OCI-M2 (cell line): ENCODE results near the gene LRRC32.
"Not testable (repeated sequence)": the region's sequence is repeated elsewhere in the genome, so short reads cannot be mapped to it uniquely, and the experiment has no call there.

Source experiments
- DNase-seq: peaks from one replicate; lab custom pipeline; 2025; ENCODE audit not compliant: unreplicated experiment; lab: John Stamatoyannopoulos, UW

The LRRC32 gene

GRCh38 chr11:76653012-76653673 lies 17.4 kb downstream of the LRRC32 start:
- DNase-seq = no peak

DNA sequence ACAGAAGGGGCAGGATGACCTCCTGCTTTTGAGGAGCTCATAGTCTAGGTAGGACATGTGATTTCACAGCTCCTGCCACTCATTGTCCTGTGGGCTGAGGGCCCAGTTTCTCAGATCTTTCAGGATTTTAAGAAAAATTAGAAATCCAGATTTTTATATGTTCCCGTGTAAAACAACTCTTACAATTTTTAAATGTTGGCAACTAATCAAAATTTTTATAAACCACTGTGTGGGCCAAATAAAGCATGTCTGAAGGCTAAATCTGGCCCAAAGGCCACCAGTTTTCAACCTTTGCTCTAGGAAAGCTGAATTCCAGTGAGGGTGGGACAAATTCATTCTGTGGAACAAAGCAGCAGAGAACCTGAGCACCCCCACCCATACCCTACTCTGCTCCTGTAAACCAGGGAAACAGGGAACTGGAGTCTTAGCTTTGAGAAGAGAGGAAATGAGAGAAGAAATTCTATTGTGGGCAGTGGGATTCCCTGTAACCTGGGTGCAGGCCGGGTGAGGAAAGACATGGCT lies 20.6 kb downstream of the LRRC32 start:
- DNase-seq = no peak

GRCh38 chr11:76649011-76649410 lies 21.5 kb downstream of the LRRC32 start:
- no peak for DNase-seq

GRCh38 chr11:76648061-76648460 lies 22.5 kb downstream of the LRRC32 start:
- no peak for DNase-seq

DNA sequence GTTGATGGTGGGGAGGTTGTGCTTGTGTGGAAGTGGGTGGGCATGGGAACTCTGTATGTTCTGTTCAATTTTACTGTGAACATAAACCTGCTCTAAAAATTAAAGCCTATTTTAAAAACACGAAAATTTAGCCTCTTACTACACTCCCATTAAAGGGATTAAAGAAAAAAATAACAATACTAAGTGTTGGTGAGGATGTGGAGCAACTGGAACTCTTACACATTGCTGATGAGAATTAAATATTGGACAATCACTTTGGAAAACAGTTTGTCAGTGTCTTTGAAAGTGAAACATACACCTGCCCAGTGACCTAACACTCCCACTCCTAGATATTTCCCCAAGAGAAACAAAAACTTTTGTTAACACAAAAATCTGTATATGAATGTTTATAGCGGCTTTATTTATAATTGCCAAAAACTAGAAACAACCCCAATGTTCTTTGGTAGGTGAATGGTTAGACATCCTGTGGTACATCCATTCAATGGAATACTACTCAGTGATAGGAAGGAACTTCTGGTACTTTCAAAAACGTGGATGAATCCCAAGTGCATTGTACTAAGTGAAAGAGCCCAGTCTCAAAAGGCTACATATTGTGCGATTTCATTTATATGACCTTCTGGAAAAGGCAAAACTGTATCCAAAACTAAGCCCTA lies 23.5 kb downstream of the LRRC32 start:
- DNase-seq = no peak

DNA sequence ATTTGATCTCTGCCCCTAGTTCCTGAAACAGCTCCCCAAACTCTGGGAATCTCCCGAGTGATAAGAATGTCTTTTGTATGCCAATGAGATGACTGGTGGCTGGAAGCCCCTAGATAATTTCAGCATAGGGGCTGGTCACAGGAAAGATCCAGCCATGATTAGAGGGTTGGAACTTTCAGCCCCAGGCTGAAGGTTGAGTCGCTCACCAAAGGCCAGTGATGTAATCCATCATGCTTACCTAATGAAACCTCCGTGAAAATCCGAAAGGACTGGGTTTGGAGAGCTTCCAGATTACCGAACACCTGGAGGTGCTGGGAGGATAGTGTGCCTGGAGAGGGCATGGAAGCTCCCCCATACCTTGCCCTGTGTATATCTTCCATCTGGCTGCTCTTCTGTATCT lies 26.0 kb downstream of the LRRC32 start:
- no peak for DNase-seq

DNA sequence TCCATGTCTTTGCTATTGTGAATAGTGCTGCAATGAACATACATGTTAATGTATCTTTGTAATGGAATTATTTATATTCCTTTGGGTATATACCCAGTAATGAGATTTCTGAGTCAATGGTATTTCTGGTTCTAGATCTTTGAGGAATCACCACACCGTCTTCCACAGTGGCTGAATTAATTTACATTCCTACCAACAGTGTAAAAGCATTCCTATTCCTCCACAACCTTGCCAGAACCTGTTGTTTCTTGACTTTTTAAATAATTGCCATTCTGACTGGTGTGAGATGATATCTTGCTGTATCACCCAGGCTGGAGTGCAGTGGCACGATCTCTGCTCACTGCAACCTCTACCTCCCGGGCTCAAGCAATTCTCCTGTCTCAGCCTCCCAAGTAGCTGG lies 26.8 kb downstream of the LRRC32 start:
- DNase-seq = not testable (repeated sequence)

- DNase-seq = no peak
These were observed 28.2 kb downstream of the LRRC32 start for GRCh38 chr11:76642341-76642740.

GRCh38 chr11:76641905-76642304 lies 28.6 kb downstream of the LRRC32 start:
- DNase-seq = no peak

DNA sequence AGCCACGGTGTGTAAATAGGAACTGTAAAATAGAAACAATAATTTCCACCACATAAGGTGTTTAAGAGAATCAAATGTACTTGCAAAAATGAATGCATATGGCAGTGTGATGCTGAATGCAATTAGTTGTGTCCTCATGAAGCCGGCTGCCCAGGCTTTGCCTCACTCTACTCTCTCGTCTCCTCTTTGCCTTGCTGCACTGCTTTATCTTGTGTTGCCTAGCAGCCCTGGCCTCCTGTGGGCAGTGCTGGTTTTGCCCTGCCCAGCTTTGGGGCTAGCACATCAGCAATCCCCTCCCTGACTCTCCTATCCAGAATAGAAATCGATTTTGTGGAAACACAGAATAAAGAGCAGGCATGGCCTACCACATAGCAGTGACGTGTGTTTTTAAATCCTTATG lies 30.0 kb downstream of the LRRC32 start:
- no peak for DNase-seq

DNA sequence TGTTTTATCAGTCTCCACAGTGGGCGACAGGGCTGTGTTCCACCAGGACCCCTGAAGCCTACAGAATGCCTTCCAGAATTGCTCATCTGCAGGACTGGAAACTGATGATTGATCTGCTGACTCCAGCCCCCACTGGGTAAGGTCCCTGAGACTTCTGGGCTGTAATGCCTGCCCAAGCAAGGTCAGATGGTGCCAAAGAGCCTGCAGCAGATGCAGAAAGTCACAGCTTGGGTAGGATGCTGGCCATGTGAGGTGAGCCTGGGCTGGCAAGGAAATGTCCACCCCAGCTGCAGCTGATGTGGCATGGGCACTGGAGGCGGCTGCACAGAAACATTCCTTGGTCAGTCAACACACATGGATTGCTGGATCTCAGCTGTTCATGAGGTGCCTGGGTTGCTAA lies 30.9 kb downstream of the LRRC32 start:
- no peak for DNase-seq

DNA sequence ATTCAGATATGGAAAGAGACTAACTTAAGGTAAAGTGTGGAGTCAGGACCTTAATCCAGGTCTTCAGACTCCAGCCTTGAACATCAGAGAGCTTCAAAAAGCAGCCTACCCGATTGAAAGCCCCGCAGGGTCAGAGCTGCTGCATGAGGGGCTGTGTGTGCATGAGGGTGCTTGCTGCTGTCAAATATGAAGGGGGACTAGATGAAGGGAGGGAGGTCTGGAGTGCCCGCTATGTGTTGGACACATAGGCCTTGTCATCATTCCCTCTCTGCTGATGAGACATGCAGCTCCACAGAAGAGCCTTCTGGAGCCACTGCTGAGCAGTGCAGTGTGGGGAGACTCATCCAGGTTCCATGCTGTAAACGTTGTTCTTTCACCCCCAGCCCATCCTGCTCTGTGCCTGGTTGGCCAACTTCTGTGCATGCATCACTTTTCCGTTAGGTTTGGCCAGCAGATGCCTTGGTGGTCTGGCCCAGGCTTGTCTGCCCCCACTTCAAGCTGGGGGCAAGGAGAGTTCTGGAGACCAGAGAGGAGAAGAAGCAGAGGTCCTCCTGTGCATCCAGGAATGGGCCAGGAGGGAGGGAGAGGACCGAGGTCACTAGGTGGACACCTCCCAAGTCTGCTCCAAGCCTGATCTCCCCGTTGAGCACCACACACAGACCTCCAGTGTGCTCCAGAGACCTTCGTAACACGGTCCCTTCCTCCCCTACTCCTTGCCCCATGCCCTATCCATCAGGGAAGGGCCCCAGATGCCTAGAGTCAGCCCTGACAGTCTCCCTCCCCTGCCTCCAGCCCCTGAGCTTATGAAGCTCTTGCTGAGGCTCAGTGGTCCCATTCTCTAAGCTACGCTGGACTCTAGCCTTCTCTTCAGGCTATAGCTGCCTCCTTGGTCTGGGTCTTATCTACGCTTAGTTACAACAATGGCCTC lies 32.0 kb downstream of the LRRC32 start:
- no peak for DNase-seq

DNA sequence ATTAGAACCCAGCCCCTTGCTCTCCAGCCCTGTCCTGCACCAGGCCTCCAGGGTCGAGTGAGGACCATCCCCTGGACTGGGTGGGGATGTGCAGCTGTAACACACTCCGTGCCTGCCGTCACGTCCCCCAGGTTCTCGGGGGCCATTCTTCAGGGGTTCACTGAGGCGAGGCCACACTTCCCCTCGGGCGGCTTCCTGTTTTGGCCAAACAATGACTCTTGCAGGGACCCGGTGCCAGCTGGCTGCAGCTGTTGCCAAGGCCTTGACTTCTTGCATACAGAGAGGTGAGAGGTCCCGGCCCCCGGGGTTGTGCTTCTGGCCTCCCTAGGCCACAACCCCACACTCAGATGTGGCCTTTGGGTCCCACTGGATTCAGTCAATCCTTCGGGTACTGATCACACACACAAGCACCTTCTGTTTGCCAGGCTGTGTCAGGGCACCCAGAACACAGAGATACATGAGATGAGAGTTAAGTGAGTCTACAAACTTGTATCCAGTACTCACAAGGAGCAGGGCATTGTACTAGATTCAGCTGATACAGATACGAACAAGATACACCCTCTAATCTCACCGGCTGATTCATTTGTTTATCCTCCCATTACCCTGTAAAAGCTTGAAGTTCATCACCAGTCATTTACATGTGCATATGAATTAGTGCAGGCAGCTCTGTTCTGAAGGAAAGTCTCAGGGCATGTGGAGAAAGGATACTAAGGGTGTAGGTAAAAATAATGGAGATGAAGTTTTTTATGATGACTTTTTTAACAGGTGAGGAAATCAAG lies 32.9 kb downstream of the LRRC32 start:
- DNase-seq = no peak

GRCh38 chr11:76636826-76637460 lies 33.6 kb downstream of the LRRC32 start:
- no peak for DNase-seq

DNA sequence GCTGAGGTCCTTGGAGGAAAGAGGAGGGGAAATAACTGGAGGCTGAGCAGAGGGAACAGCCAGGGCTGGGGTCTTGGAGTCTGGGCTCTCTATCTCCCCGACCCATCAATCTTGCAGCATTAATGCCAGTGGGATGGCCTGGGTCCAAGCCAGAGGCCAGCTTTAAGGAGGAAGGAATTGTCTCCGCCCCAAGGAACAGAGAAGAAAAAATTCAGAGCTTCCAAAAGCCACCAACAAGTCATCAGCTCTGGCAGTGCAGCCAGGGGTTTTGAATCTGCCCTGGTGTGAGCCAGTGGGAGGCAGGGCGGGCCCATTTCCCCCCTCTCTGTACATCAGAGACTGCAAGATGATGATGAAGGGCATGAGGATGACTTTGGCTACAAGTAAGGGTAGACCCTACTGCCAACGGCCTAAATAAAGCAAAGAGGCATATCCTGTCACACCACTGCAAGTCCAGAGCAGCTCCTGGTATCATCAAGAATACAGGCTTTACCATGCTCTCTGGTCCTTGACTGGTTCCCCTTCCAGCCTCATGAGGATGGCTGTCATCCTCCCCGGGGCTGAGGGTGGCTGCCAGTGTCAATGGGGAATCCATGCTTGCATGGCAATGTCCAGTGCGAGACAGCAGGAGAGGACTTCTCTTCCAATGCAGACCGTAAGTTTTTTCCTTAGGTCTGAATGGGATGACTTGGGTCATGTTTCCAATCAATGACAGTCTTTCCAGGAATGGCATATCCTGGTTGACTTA lies 34.4 kb downstream of the LRRC32 start:
- DNase-seq = no peak

DNA sequence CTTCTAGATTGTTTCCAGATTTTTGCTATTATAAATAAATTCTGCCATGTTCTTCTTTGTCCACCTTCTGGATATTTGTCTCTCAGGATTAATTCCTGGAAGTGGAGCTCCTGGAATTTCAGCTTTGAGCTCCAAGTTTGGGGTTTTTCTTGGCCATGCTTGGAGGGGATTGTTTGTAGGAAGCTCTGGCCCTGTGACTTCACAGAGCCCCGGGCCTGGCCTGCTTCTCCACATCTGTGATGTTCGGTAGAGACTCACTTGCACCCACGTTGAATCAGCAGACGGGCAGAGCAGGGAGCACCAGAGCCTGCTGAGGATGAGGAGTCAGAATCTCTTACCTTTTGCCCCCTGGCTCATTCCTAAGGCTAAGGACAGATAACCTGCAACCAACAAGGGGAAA lies 35.7 kb downstream of the LRRC32 start:
- no peak for DNase-seq

DNA sequence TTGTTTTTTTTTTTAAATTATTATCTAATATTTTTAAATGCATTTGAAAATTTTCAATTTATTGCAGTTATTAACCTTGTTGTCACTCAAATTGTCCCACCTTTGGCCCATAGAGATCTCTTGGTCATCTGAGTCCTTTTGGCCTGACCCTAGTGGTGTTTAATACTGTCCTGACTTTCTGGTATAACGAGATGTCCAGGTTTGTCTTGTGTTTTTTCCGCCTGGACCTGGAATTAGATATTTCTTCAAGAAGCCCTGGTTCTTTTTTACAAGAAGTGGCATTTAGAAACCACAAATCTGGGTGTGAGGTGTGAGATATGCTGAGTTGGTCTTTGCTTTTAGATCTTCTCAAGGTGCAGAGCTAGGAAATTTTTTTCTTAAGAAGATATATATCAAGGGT lies 38.1 kb downstream of the LRRC32 start:
- DNase-seq = no peak

- no peak for DNase-seq
These were observed 38.8 kb downstream of the LRRC32 start for GRCh38 chr11:76631566-76632308.
